DMS 273 (cell line): ENCODE data around the gene KIF5C.
A peak's percentile ranks its signal among the peaks of the same experiment; 100 is the strongest.

ENCODE experiments used
- DNase-seq: peaks from one replicate; lab custom pipeline; 2025; ENCODE audit not compliant: unreplicated experiment; lab: John Stamatoyannopoulos, UW

The KIF5C gene

DNA sequence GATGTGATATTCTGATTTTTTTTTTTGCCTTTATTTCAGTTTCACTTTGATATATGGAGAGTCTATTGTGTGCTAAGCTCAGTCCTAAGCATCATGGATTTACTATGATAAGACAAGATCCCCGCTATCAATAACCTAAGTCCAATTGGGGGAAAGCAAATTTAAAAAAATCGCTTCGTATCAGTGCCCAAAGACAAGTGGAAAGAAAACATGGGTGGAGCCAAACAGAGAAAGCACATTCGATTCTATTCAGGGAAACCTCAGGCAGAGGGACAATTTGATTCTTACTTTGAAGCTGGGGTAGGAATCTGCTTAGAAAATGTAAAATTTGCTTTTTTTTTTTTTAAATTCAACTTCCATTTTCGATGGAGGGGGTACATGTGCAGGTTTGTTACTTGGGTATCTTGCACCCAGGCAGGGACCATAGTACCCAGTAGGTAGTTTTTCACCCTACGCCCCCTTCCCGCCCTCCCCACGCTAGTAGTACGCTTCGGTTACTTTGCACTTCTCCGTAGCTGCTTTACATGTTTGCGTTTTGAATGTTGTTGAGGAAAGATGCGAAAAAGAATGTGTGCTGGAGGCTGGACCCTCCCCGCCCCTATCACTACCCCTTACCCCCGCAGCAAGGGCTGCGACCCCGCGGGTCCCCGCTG lies 12.4 kb downstream of the KIF5C start:
- no peak for DNase-seq

DNA sequence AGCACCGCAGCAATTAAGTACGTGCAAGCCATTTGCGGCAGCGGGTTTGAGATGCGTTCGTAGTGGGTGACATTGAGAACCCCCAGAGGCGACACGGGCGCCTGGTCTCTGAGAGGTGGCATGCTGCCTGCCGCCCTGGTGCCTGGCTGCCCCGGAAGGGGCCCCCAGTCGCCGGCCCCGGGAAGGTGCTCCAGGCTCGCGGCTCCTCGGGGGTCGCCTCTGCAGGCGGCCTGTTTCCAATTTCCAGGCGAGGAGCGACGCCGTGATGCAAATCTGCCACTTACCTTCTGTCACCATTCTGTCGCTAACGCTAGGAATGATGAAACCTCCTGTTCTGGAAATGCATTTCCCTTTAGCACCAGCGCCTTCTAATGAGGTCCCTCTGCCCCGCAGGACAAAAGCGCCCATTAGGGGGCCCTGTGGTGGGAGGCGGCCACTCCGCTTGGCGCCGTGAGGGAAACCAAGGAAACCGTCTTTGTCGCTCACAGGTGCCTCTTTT lies 13.0 kb downstream of the KIF5C start:
- DNase-seq, result no peak

DNA sequence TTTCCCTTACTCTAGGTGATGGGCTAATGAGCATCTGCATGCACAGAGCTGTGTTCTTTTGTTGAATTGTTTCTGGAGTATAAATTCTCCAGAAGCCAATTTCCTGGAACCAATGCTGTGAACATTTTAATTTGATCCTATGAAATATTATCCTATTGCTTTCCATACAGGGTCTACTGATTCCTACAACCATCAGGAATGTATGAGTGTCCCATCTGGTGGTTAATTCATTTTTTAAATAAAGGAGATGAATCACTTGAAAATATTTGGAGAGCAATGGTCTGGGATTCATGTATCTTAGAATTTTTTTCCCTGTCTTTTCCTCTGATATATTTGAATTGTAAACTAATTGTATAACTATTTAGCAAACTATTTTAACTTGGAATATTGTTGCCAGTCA lies 14.0 kb downstream of the KIF5C start:
- DNase-seq, result no peak

DNA sequence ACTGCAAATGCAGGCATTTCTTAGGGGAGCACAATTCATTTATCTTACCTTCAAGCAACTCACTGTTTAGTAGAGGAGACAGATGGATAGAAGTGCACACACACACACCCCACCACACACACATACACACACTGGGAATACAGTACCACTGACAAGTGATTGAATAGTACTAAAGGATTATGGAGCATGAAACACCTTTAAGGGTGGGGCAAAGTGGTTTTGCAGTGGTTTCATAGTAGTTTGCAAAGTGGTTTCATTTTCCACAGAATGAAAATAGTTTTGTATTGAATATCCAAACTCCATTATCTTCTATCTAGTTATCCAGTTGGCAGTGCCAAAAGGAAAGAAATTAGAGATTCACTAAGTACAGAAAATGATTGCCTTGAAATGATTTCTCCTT lies 18.9 kb downstream of the KIF5C start:
- DNase-seq, result no peak

DNA sequence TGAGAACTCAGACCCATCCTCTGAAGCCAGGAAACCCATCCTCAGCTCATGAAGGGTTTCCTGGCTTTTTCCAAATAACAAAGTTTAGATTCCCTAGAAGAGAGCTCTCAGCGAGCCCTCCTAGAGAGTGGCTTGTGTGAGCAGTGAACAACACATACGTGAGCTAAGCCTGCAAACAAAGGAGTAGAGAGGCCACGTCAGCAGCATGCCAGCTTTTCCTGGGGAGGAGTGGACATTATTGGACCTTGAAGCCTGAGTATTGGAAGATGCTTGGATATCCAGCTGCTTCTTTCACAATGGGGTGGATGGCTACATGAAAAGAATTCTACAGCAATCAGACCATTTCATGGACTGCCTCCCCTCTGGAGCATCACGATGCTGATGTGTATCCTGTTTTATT lies 21.1 kb downstream of the KIF5C start:
- DNase-seq, result no peak

- DNase-seq, result peak; percentile 22
Measured at GRCh38 chr2:148899638-148900318, 24.8 kb downstream of the KIF5C start.

DNA sequence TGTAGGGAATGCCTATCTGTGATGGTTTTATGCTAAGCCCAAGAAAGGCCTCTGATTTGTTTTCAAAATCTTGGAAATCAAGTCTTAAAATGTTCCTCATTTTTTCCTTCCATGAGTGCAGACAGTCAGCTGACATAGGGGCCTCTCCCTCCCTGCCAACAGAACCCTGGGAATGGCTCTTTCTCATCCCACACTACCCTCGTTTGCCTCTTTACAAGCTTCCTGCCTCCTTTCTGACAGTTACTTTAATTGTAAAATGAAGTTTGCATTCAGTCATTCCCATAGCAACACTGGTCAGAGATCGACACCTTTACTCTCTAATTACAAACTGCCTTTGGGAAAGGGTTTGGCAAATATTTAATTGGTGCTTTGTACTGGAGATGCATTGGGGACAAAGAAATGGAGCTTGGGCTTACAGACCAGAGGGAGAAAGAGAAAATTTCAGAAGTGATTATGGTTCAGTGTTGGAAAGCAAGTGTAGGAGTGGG lies 25.4 kb downstream of the KIF5C start:
- DNase-seq, result no peak

DNA sequence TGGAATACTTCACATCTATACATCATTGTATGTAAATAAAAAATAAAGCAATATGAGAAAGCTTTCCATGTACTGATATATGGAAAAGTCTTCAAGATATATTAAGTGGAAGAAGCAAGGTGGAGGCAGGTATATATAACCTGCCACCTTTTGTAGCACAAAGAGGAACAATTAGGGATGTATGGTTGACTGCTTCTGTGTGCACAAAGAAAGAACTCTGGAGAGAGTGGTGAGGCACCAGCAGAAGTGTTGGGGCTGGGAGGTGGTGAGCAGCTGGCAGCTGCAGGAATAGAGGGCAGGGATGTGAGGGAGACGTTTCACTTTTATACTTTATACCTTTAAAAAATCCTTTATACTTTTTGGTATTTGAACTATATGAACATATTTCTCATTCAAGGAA lies 26.1 kb downstream of the KIF5C start:
- DNase-seq, result no peak

DNA sequence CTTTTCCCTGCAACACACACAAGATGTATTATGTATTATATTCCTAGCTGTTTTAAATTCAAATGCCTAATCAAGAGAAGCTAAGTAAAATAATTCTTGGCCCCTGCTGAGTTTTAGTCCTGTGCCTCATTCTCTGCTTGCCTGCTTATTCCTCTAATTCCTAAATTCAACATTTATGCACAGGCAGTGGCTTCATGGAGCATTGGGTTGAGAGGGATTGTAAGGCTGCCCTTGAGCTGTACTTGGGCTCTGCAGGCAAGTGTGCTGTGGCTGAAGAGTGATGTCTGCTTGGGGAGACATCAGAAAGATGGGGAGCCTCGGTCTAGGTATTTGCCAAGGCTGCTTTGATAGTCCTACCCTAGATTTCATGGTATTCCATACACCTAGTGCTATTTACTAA lies 27.8 kb downstream of the KIF5C start:
- no peak for DNase-seq

- DNase-seq, result no peak
Measured at GRCh38 chr2:148903294-148903693, 28.3 kb downstream of the KIF5C start.

GRCh38 chr2:148903979-148904378 lies 29.0 kb downstream of the KIF5C start:
- DNase-seq, result no peak

GRCh38 chr2:148906124-148906523 lies 31.1 kb downstream of the KIF5C start:
- DNase-seq, result no peak

DNA sequence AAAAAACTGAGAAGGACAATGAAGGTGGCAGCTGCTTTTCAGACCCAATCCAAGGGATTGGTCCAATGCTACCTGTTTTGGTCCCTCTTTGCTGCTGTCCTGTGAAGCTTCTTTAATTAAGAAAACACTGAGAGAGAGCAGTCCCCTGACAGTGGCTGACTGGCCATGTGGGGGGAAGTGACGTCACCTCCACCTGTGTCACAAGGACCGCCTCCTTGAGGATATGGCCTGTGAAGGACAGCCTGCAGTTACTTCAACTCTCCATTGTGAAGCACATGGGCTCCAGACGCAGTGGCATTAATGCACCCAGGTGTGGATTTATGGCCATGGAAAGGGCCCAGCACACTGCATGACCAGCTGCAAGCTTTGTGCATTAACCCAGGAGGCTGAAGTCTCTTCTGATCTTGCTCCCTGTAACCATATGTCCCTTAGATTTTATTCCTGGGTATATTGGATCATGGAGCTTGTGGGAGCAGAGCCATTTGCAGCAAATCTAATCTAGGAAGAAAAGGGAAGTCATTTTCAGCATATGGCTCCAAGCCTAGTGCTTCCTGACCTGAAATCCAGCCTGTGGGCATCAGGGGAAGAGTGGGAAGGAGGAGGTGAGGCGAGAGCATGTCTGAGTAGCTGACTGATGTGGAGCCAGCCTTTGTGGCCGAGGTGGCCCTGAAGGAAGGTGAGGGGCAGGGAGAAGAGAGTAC lies 32.2 kb downstream of the KIF5C start:
- DNase-seq, result peak; percentile 41

- no peak for DNase-seq
Measured at GRCh38 chr2:148909114-148909513, 34.1 kb downstream of the KIF5C start.

- DNase-seq, result peak; percentile 37
Measured at GRCh38 chr2:148913061-148913460, 38.0 kb downstream of the KIF5C start.

DNA sequence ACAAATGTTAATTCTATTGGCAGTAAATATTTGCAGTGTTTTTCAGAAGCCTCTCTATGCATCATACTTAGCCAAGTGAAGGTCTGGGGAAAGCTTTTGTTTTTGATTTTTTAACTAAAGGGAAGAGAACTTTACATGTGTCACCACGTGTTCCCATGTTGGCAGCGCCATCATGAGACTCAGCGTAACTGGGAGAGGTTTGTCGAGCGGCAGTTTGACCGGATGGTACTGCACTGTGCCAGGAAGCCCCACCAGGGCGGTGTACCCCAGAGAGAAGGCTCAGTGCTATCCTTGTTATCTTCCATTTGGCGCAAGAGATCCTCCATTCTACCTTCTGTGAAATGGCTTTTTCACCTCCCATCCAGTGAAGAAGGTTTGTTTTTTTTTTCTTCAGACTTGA lies 38.5 kb downstream of the KIF5C start:
- DNase-seq, result no peak

- peak; percentile 77 for DNase-seq
Measured at GRCh38 chr2:148914463-148914862, 39.4 kb downstream of the KIF5C start.

DNA sequence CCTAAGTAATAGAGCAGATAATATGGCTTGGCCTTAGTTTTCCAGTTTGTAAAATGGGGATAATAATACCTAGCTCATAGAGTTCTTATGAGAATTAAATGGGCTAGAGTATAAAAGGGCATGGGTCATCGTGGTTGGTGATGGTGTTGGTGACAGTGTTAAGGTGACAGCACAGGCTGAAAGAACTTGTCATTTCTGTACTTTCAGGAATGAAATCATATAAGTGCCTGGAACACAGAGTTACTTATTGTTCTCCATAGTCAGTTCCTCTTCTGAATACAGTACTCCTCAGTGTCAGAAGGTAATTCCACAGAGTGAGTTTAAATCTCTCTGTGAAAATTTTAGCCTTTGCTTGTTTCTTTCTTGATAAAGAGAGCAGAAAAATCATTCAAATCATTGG lies 42.4 kb downstream of the KIF5C start:
- no peak for DNase-seq

DNA sequence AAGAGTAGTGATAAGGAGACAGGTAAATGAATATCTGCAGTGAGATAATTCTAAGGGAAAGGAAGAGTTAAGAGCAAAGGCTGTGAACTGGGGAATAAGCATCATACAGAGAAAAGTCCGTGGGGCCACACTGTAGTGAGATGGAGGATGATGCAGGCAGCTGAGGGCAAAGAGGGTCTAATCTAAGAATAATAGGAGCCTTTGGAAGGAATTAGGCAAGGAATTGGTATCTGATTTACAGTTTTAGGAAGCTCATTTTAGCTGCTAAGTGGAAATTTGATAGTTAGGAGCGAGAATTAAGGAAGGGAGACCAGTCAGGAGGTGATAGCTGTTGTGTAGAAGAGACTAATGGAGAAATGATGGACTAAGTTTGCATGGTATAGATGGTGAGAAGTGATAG lies 43.5 kb downstream of the KIF5C start:
- peak; percentile 15 for DNase-seq

DNA sequence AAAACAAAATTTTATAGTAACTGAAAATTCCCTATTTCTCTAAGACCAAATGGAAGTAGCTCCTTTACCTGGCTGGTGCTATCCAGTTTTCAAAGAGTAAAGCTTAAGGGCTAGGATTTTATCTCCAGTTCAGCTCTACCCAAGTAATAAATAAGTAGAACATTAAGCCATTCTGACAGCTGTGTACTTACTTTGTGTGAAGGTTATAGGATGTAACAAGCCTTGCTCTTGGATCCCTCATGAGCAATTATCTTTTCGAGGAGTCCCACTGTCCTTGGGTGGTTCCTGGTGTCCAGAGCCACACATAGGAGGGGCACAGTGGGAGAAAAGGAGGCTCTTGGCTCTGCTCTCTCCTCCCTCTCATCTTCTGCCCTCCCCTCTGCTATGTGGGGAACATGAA lies 45.5 kb downstream of the KIF5C start:
- peak; percentile 26 for DNase-seq

DNA sequence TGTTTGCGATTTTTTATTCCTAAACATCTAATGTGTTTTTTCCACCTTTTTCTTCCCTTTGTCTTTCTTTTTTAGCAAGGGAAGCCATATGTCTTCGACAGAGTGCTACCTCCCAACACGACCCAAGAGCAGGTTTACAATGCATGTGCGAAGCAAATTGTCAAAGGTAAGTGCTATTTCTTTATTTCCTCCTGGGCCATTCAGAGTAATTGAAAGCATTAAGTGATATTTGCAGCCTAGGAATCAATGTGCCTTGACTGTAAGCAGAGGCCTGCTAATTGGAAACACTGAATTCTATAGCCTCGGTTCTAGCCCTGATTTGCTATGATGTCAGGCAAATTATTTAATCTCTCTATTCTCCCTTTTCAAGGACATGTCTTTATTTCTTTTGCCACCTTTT lies 47.0 kb downstream of the KIF5C start:
- DNase-seq, result no peak
